Measurements from ENCODE around the gene PRCP. TPM values are rescaled to one million over a fixed set of nuclear protein-coding genes. Genes with fewer than 3 reads are reported as not detected.
"Not testable (repeated sequence)": the region's sequence is repeated elsewhere in the genome, so short reads cannot be mapped to it uniquely, and the experiment has no call there.

PRCP gene
- total RNA-seq, result 76.4 TPM

DNA sequence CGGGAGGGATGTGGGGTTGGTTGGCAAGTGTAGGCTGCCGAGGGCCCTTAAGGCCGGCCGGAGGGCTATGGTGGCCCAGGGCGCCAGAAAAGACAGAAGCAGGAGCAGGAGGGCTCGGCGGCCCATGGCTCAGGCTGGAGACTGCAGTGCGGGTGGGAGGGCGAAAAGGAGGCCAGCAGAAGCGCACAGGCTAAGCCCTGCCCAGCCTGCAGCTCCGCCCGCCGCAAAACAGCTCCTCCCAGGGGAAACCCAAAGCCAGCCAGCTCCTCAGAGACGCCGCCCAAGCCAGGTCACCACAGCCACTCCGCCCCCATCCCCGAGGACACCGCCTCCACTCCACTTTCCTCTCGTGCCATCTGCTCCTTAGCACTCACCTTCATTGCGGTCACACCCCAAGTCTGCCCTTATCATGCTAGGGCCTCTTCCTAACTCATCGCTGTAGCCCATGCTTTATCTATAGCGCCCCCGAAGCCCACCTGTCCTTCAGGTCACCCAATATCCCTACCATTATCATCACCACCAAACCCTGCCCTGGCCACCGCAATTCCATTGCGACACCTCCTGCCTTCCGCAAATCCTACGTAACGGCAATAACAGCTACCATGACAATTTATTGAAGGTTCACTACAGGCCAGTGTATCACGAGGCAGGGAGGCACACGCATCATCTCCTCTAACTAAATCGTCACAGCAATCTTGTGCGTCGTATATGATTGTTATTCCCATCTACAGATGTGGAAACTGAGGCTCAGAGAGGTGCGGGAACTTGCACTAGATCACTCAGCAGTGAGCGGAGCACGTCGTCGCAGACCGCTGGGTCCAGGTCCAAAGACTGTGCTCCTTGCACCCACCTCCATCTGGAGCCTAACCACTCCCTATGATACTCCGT lies at the start of gene PRCP:
PRCP (minus strand) TSS at position 154 of the 888 bp plus-strand sequence; CDS start at position 126, 28 bp downstream.
- peak; percentile 90 for DNase-seq

DNA sequence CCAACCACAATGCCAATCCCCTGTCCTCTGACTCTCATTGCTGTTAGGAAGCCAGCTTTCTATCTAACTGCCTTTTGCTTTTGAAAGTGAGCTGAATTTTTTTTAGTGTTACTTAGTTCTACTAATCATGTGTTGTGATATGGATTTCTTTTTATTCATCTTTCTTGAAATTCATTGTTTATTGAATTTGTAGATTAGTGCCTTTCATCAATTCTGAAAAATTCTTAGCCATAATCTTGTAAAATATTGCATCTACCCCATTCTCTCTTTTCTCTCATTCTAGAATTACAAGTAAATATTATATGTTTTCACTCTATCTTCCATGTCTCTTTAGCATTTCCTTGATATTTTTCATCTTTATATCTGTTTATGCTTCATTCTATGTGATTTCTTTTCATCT lies 49.1 kb upstream of the PRCP start:
- no peak for DNase-seq

DNA sequence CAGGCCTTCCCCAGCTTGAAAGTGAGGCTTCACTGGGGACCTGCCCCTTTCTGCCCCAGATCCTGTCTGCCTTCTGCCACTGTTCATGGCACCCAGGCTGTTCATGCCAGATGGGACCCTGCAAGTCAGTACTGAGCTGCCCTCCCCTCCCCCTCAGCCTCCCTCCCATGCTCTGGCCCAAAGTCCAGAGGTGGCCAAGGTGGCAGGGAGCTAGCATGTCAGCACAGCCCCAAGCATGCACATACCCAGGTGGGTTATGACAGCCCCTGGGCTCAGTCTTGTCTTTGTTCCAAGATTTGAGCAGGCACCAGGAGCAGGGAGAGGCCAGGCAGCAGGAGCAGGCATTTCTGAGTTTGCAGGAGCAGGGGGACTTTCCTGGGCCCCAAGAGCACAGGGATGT lies 45.5 kb upstream of the PRCP start:
- DNase-seq, result no peak

DNA sequence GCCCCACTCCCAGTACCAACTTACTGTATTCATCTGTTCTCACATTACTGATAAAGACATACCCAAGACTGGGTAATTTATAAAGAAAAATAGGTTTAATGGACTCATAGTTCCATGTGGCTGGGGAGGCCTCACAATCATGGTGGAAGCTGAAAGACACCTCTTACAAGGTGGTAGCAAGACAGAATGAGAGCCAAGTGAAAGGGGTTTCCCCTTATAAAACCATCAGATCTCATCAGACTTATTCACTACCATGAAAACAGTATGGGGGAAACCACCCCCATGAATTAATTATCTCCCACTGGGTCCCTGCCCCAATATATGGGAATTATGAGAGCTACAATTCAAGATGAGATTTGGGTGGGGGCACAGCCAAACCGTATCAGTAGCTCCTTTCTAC lies 44.8 kb upstream of the PRCP start:
- not testable (repeated sequence) for DNase-seq

DNA sequence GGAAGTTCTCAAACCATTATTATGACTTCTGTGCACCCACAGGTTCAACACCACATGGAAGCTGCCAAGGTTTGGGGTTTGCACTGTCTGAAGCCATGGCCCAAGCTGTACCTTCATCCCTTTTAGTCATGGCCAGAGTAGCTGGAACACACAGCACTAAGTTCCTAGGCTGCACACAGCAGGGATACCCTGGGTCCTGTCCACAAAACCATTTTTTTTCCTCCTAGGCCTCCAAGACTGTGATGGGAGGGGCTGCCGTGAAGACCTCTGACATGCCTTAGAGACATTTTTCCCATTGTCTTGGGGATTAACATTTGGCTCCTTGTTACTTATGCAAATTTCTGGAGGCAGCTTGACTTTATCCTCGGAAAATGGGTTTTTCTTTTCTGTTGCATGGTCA lies 44.0 kb upstream of the PRCP start:
- DNase-seq, result no peak

DNA sequence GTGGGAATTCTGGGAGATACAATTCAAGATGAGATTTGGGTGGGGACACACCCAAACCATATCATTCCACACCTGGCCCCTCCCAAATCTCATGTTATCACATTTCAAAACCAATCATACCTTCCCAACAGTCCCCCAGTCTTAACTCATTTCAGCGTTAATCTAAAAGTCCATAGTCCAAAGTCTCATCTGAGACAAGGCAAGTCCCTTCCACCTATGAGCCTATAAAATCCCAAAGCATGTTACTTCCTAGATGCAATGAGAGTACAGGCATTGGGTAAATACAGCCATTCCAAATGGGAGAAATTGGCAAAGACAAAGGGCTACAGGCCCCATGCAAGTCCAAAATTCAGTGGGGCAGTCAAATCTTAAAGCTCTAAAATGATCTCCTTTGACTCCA lies 43.2 kb upstream of the PRCP start:
- DNase-seq, result not testable (repeated sequence)

DNA sequence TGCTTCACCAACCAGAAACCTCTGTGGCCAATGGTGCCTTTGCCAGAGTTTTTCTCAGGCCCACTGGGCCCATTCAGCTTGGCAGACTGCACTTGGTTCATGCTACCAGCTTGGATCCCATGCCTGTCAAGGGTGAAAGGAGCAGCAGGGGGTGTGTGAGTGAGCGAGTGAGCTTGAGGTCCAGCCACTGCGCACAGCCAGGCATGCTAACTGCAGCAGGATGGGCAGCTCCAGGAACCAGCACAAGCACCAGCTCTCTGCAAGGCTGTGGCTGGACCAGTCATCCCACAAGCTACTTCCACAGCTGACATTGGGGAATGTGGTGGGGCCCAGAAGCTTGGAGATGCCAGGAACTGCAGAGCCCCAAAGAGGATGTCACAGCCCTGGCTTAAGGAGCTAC lies 42.1 kb upstream of the PRCP start:
- no peak for DNase-seq

DNA sequence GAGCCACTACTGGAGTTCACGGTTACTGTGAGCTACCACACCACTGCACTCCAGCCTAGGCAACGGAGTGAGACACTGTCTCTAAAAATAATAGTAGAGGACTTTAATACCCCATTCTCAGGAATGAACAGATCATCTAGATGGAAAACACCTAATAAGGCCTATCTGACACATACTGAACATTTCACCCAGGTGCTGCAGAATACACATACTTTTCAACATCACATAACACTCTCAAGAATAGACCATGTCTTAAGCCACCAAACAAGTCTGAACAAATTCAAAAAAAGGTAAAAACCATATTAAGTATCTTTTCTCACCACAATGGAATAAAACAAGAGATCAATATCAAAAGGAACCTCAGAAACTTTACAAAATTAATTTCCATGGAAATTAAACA lies 39.2 kb upstream of the PRCP start:
- DNase-seq, result no peak

DNA sequence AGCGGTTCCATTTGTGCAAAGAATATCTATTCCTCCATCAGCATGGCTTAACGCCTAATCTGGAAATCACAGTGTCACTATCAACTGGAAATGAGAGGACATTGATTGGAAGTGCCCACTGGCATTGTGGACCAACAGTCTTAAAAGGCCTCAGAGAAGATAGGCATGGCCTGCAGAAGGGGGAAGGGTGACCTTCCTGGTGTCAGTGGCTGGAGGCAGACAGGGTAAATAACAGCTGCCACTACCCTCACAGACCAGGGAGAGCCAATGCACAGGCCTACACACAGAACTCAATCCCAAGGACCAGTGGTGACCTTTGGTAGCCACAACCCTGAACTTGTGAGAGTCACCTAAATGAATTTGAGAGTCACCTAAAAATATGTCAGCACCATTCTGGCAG lies 37.3 kb upstream of the PRCP start:
- no peak for DNase-seq

DNA sequence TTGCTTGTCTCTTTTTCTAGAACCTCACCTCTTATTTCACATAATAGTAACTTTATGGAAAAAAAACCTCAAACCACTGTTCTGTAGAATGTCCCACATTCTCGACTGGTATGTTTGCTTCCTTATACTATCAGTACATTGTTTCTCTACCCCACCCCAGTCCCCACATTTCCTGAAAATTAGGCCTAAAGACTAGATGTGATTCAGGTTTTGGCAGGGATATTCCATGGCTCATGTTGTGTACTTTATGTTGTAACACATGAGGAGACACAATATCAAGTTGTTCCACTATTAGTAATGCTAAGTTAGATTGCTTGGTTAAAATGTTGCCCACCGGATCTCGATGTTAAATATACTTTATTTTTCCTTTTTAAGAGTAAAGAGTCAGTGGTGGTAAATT lies 36.0 kb upstream of the PRCP start:
- DNase-seq, result no peak

DNA sequence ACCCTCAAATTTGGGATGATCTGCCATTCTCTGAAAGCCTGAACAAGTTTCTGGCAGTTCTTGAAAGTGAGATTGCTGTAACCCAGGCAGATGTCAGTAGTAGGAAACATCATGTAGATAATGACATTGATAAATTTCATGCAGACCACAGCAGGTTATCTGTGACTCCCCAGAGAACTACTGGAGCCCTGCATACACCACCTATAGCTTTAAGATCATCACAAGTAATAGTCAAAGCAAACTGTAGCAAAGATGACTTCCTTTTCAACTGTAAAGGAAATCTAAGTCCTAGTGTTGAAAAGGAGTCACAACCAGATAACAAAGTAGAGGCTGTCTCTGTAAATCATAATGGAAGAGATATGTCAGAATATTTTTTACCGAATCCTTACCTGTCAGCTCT lies 32.3 kb upstream of the PRCP start:
- no peak for DNase-seq

DNA sequence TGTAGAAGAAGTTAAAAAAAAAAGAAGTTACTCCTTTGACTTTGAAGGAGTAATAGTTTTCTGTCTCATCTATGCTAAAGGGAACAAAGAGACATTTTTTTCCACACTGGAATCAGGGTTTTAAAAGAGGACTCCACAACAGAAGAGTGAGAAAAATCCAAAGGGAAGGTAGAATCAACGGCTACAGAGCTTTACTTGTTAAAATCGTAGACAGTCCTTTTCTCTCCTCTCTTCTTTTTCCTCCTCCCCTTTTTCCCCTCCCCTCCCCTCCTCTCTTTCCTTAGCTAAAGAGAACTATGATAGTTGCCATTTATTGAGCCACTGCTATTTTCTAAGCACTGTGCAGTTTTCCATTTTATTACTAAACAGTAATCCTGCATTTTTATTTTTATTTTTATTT lies 30.5 kb upstream of the PRCP start:
- no peak for DNase-seq

DNA sequence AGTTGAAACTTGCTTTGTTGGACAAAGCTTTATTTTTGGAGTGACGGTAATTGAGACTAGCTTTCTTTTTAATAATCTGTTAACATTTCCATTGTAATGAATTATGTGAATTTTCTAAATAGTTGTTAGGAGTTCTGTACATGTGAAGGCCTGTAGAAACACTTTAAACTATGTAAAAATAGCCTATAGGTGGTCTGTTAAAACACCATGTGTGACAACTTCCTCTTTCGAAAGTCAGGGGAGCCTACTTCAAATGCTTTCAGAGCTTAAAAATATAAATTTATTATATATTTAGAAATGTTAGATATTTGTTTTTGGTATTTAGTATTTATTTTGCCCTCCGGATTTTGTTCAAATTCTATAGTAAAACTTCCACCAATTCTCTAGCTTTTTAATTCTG lies 30.0 kb upstream of the PRCP start:
- DNase-seq, result no peak

DNA sequence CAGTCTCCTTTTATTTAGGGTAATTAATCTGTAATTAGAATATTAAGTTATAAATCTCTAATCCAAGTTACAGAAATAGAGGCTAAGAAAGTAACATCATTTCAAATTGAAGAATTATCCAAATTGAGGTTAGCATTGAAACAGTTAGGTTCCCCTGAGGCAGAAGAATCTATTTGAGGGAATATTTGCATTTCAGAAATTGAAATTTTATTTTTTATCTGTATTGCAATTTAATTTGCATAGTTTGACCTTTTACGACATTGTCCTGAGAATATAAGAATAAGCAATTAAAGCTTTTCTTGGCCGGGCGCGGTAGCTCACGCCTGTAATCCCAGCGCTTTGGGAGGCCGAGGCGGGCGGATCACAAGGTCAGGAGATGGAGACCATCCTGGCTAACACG lies 28.9 kb upstream of the PRCP start:
- DNase-seq, result no peak

DNA sequence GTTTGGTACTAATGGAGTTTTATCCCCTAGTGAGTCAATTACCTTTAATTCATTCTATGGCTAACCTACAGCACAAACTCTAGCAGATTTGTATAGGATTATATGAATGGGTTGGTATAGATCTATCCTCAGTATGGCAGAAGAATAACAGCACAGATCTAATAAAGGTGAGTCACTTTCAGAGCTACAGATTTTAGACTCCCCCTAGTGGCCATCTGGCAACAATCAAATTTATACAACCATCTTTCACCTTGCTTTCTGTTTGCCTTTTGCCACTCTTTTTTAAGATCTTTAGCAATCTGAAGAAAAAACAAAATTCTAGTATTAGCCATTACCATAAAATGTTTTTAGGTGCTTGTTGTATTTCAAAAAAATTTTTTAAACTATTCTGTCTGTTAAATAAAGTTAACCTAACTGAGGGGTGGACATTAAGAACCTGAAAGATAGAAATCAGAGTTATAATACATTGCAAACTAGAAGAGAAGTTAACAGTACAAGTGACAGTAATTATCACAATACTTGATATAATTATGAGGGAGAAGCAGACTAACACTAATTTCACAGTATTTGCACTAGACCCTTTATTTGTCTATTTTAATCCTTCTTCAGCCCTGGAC lies 27.1 kb upstream of the PRCP start:
- DNase-seq, result peak; percentile 67

DNA sequence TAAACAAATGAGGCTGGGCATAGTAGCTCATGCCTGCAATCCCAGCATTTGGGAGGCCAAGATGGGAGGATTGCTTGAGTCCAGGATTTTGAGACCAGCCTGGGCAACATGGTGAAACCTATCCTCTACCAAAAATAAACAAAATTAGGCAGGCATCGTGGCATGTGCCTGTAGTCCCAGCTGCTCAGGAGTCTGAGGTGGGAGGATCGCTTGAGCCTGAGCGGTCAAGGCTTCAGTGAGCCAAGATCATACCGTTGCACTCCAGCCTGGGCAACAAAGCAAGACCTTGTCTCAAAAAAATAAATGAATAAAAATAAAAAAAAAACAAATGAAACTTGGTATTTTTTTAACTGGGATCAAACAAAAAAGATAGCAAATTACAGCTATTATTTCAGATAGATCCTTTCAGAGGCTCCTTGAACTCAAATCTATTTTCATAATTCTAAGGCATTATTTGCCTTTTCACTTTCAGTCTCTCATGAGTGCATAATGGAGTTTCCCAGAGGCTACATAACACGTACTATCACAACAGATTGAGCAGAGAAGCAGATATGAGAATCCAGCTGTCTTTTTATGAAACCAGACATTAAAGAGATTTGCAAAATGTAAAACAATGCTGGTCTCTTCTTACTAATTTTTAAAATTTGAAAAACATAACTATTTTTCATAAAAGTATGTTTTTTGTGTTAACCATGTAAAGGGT lies 24.4 kb upstream of the PRCP start:
- no peak for DNase-seq

DNA sequence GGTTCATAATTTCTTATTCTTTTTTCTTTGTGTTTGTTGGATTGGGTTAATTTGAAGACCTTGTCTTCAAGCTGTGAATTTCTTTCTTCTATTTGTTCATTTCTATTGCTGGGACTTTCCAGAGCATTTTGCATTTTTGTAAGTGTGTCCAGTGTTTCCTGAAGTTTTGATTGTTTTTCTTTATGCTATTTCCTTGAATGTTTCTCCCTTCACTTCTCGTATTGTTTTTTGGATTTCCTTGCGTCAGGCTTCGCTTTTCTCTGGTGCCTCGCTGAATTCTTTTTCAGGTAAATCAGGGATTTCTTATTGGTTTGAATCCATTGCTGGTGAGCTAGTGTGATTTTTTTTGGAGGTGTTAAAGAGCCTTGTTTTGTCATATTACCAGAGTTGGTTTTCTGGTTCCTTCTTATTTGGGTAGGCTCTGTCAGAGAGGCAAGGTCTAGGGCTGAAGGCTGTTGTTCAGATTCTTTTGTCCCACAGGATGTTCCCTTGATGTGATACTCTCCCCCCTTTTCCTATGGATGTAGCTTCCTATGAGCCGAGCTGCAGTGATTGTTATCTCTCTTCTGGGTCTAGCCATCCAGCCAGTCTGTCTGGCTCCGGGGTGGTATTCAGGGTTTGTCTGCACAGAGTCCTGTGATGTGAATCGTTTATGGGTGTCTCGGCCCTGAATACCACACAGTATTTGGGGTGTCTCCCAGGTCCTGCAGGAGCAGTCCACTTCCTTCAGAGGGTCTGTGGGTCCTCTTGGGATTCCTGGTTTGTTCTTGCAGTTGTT lies 22.4 kb upstream of the PRCP start:
- DNase-seq, result not testable (repeated sequence)

DNA sequence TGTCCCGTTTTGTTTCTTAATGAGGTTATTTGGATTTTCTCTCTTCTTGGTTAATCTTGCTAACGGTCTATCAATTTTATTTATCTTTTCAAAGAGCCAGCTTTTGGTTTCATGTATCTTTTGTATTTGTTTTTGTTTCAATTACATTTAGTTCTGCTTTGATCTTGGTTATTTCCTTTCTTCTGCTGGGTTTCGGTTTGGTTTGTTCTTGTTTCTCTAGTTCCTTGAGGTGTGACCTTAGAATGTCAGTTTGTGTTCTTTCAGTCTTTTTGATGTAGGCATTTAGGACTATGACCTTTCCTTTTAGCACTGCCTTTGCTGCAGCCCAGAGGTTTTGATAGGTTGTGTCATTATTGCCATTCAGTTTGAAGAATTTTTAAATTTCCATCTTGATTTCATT lies 20.0 kb upstream of the PRCP start:
- DNase-seq, result not testable (repeated sequence)

DNA sequence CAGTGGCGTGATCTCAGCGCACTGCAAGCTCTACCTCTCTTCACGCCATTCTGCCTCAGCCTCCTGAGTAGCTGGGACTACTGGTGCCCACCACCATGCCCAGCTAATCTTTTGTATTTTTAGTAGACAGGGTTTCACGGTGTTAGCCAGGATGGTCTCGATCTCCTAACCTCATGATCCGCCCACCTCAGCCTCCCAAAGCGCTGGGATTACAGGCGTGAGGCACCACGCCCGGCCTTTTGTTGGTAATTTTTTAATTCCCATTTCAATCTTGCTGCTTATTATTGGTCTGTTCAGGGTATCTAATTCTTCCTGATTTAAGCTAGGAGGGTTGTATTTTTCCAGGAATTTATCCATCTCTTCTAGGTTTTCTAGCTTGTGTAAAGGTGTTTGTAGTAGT lies 19.6 kb upstream of the PRCP start:
- DNase-seq, result not testable (repeated sequence)

DNA sequence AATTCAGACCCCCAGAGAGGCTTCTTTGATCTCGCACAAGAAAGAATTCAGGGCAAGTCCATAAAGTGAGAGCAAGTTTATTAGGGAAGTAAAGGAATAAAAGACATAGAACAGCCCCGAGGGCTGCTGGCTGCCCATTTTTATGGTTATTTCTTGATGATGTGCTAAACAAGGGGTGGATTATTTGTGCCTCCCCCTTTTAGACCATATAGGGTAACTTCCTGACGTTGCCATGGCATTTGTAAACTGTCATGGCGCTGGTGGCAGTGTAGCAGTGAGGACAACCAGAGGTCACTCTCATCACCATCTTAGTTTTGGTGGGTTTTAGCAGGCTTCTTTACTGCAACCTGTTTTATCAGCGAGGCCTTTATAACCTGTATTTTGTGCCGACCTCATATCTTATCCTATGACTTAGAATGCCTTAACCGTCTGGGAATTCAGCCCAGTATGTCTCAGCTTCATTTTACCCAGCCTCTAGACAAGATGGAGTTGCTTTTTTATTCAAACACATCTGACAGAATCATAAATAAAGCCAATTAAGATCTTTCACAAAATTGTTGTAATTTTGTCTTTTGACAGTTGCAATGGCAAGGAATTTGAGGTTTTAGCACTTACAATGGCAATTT lies 8.9 kb upstream of the PRCP start:
- DNase-seq, result no peak

DNA sequence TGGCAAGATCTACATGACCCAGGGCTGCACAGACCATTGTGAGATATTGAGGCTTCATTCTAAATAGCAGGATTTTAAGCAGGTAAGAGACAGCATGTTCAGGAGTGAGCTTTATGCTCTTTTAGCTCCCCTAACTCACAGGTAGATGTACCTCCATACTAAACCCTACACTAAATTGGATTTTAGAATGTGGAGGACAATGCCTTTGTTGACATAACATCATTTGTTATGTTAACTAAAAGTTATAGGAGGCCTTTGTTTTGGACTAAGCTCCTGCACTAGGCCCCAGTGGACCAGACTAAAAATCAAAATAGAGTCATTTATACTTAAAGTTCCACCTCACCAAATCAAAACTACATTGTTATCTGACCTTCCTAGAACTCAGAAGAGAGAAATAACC lies 8.1 kb upstream of the PRCP start:
- DNase-seq, result no peak

DNA sequence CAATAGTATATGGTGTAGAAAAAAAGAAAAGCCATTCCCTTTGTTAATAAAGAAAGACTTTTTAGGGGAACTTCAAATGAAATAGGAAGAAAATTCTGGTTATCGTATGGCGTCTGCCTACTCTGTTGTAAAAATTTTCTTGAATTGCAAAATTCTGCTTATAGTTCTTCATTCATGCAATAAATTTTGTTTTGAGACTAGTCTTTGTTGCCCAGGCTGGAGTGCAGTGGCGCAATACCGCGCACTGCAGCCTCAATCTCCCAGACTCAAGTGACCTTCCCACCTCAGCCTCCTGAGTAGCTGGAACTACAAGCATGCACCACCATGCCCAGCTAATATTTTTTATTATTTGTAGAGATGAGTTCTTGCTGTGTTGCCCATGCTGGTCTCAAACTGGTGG lies 7.1 kb upstream of the PRCP start:
- DNase-seq, result no peak
